Stromal cell of bone marrow (primary cell): Measurements from ENCODE around the gene AQP3.
"Not testable (repeated sequence)": the region's sequence is repeated elsewhere in the genome, so short reads cannot be mapped to it uniquely, and the experiment has no call there.

Experiments used
- DNase-seq: peaks from one replicate; pipeline ENCODE4 v3.0.0-alpha.2; 2012; ENCODE audit warnings: low read depth

The AQP3 gene

GRCh38 chr9:33465096-33465495, 17.7 kb upstream of the AQP3 start:
- no peak for DNase-seq

- no peak for DNase-seq
Measured at GRCh38 chr9:33464045-33464636, 16.7 kb upstream of the AQP3 start.

GRCh38 chr9:33463151-33463550, 15.8 kb upstream of the AQP3 start:
- DNase-seq, result no peak

- no peak for DNase-seq
Measured at GRCh38 chr9:33461492-33461891, 14.1 kb upstream of the AQP3 start.

- no peak for DNase-seq
Measured at GRCh38 chr9:33460854-33461253, 13.5 kb upstream of the AQP3 start.

GRCh38 chr9:33459115-33459514, 11.7 kb upstream of the AQP3 start:
- no peak for DNase-seq

- DNase-seq, result no peak
Measured at GRCh38 chr9:33458444-33458843, 11.1 kb upstream of the AQP3 start.

GRCh38 chr9:33455945-33456344, 8.6 kb upstream of the AQP3 start:
- DNase-seq, result no peak

- DNase-seq, result not testable (repeated sequence)
Measured at GRCh38 chr9:33455456-33455855, 8.1 kb upstream of the AQP3 start.

- not testable (repeated sequence) for DNase-seq
Measured at GRCh38 chr9:33454661-33455026, 7.3 kb upstream of the AQP3 start.

GRCh38 chr9:33453999-33454660, 6.7 kb upstream of the AQP3 start:
- DNase-seq, result no peak

- DNase-seq, result no peak
Measured at GRCh38 chr9:33453286-33453860, 6.0 kb upstream of the AQP3 start.

- DNase-seq, result peak; percentile 67
Measured at GRCh38 chr9:33452828-33453271, 5.5 kb upstream of the AQP3 start.

- no peak for DNase-seq
Measured at GRCh38 chr9:33450621-33451146, 3.3 kb upstream of the AQP3 start.

- no peak for DNase-seq
Measured at GRCh38 chr9:33449715-33450114, 2.3 kb upstream of the AQP3 start.

- no peak for DNase-seq
Measured at GRCh38 chr9:33447799-33448553, 583 bp upstream of the AQP3 start.

GRCh38 chr9:33446240-33446945, 1.0 kb downstream of the AQP3 start:
- DNase-seq, result no peak

- no peak for DNase-seq
Measured at GRCh38 chr9:33445389-33446239, 1.8 kb downstream of the AQP3 start.

GRCh38 chr9:33443464-33444154, 3.8 kb downstream of the AQP3 start:
- no peak for DNase-seq

- DNase-seq, result no peak
Measured at GRCh38 chr9:33443047-33443446, 4.3 kb downstream of the AQP3 start.

GRCh38 chr9:33442125-33442524, 5.3 kb downstream of the AQP3 start:
- DNase-seq, result no peak
